DND-41 (cell line): Measurements from ENCODE around the gene GFY.

Source experiments
- CTCF ChIP-seq: IDR thresholded peaks from 2 replicates; pipeline ENCODE4 v1.5.1; 2012; ENCODE audit warnings: borderline replicate concordance, low read length, moderate library complexity, mild to moderate bottlenecking; ENCODE audit not compliant: poor library complexity, severe bottlenecking; ENCODE audit errors: extremely low read depth
- EZH2 ChIP-seq: IDR thresholded peaks from 3 replicates; pipeline ENCODE4 v1.6.1; 2012; ENCODE audit warnings: borderline replicate concordance, low read depth, mild to moderate bottlenecking, moderate library complexity, low read length, inconsistent platforms; ENCODE audit not compliant: severe bottlenecking

- TF ChIP-seq CTCF (no peak), EZH2 (no peak)
Measured at GRCh38 chr19:49445997-49446396, 20.8 kb downstream of the GFY start.
